Measurements from ENCODE around the gene ZNF230. TPM values are rescaled to one million over a fixed set of nuclear protein-coding genes. Genes with fewer than 3 reads are reported as not detected.

The ZNF230 gene
- 1.6 TPM for polyA plus RNA-seq (2013, experiment 1 of 2)
- polyA plus RNA-seq (2013, experiment 2 of 2) = 1.8 TPM

- H3K4ac ChIP-seq (ENCODE audit: low read depth in 1 of 2, low read length in 2 of 2) = peak within 1 kb of the TSS in 1 of 2 experiments; percentile 74
- H3K27ac ChIP-seq (ENCODE audit: low read length, poor library complexity, severe bottlenecking) = peak within 1 kb of the TSS; percentile 74
- H3K27me3 ChIP-seq (ENCODE audit: control insufficient read depth in 1 of 2, insufficient read depth in 1 of 2, low read length in 2 of 2) = no peaks in the 10 kb centered on the region
- H2BK12ac ChIP-seq (ENCODE audit: low read length in 2 of 2) = no peak within 1 kb of the TSS
- H3K18ac ChIP-seq (ENCODE audit: low read depth in 1 of 2, low read length in 2 of 2) = peak within 1 kb of the TSS; percentile 72 to 76
- H4K8ac ChIP-seq (ENCODE audit: low read length) = peak within 1 kb of the TSS; percentile 96
- peaks cover 18% of the 10 kb centered on the region for H3K79me1 ChIP-seq (replicated peaks; ENCODE audit: low read length, poor library complexity, severe bottlenecking)
- H3K14ac ChIP-seq (ENCODE audit: low read length in 2 of 2) = peak within 1 kb of the TSS in 1 of 2 experiments; percentile 84
- peaks cover 5% of the 10 kb centered on the region for H3K4me1 ChIP-seq (ENCODE audit: control insufficient read depth, insufficient read depth, low read depth, low read length)
- DNase-seq = peak; percentile 98
- peak within 1 kb of the TSS; percentile 75 to 96 for H3K4me3 ChIP-seq (ENCODE audit: insufficient read depth in 1 of 2, low read depth in 1 of 2, low read length in 2 of 2)
- H3K9me3 ChIP-seq (ENCODE audit: control insufficient read depth, low read length) = peaks cover 12% of the 10 kb centered on the region
- no peak within 1 kb of the TSS for H2BK5ac ChIP-seq (ENCODE audit: low read depth, low read length, poor library complexity, severe bottlenecking)
- peak within 1 kb of the TSS; percentile 80 for H2BK15ac ChIP-seq (ENCODE audit: low read depth, poor library complexity, severe bottlenecking)
- peak within 1 kb of the TSS; percentile 98 for H3K4me2 ChIP-seq (ENCODE audit: low read length, poor library complexity, severe bottlenecking)
- H3K36me3 ChIP-seq (ENCODE audit: control insufficient read depth in 1 of 2, insufficient read depth in 2 of 2, low read depth in 1 of 2, low read length in 2 of 2) = peaks cover 8 to 12% of the 10 kb centered on the region in 2 experiments
- H2BK120ac ChIP-seq (ENCODE audit: low read depth, low read length) = no peak within 1 kb of the TSS
- H2AFZ ChIP-seq (ENCODE audit: low read depth, low read length) = peak within 1 kb of the TSS; percentile 79
- under 1% methylated on average over 44 of the region's 48 CpGs for WGBS
- no peak within 1 kb of the TSS for H3K23ac ChIP-seq (ENCODE audit: low read length in 2 of 2)
- peak within 1 kb of the TSS; percentile 91 for H3K9ac ChIP-seq (ENCODE audit: low read length)
- peak within 1 kb of the TSS; percentile 65 for H4K91ac ChIP-seq (ENCODE audit: low read length)
- no peak within 1 kb of the TSS for H2AK5ac ChIP-seq (ENCODE audit: low read length, severe bottlenecking)
Observed at GRCh38 chr19:44002566-44003460, at the start of gene ZNF230. Gene ZNF230, plus strand, starts transcription at chr19:44002957. Its CDS starts 4,122 bp downstream, at chr19:44007079.

GRCh38 chr19:43956827-43957226 lies 45.9 kb upstream of the ZNF230 start:
- Histone ChIP-seq H2BK120ac (ENCODE audit: low read depth, low read length) (no peak overlapping the region), H3K9me3 (ENCODE audit: control insufficient read depth, low read length) (peaks cover 34% of the 10 kb centered on the region), H3K27ac (ENCODE audit: low read length, poor library complexity, severe bottlenecking) (no peak overlapping the region), H3K23ac (ENCODE audit: low read length in 2 of 2) (no peak overlapping the region), H3K14ac (ENCODE audit: low read length in 2 of 2) (no peak overlapping the region), H3K36me3 (ENCODE audit: control insufficient read depth in 1 of 2, insufficient read depth in 2 of 2, low read depth in 1 of 2, low read length in 2 of 2) (peaks cover 9 to 13% of the 10 kb centered on the region in 2 experiments), H3K9ac (ENCODE audit: low read length) (no peak overlapping the region), H3K4ac (ENCODE audit: low read depth in 1 of 2, low read length in 2 of 2) (no peak overlapping the region), H2BK15ac (ENCODE audit: low read depth, poor library complexity, severe bottlenecking) (no peak overlapping the region), H3K79me1 (replicated peaks; ENCODE audit: low read length, poor library complexity, severe bottlenecking) (peaks cover 34% of the 10 kb centered on the region), H2AFZ (ENCODE audit: low read depth, low read length) (no peak overlapping the region), H4K91ac (ENCODE audit: low read length) (no peak overlapping the region), H3K4me1 (ENCODE audit: control insufficient read depth, insufficient read depth, low read depth, low read length) (no peaks in the 10 kb centered on the region), H3K27me3 (ENCODE audit: control insufficient read depth in 1 of 2, insufficient read depth in 1 of 2, low read length in 2 of 2) (no peaks in the 10 kb centered on the region), H3K18ac (ENCODE audit: low read depth in 1 of 2, low read length in 2 of 2) (no peak overlapping the region), H2BK12ac (ENCODE audit: low read length in 2 of 2) (no peak overlapping the region), H4K8ac (ENCODE audit: low read length) (no peak overlapping the region), H2AK5ac (ENCODE audit: low read length, severe bottlenecking) (no peak overlapping the region), H2BK5ac (ENCODE audit: low read depth, low read length, poor library complexity, severe bottlenecking) (no peak overlapping the region), H3K4me3 (ENCODE audit: insufficient read depth in 1 of 2, low read depth in 1 of 2, low read length in 2 of 2) (no peak overlapping the region), H3K4me2 (ENCODE audit: low read length, poor library complexity, severe bottlenecking) (no peak overlapping the region)
- no peak for DNase-seq
- 92% methylated on average over 2 of the region's 3 CpGs for WGBS

GRCh38 chr19:43957891-43958290 lies 44.9 kb upstream of the ZNF230 start:
- Histone ChIP-seq H3K4me3 (ENCODE audit: insufficient read depth in 1 of 2, low read depth in 1 of 2, low read length in 2 of 2) (peak overlapping the region in 1 of 2 experiments; percentile 38), H4K8ac (ENCODE audit: low read length) (no peak overlapping the region), H2AFZ (ENCODE audit: low read depth, low read length) (no peak overlapping the region), H3K79me1 (replicated peaks; ENCODE audit: low read length, poor library complexity, severe bottlenecking) (peaks cover 29% of the 10 kb centered on the region), H2BK12ac (ENCODE audit: low read length in 2 of 2) (no peak overlapping the region), H3K27ac (ENCODE audit: low read length, poor library complexity, severe bottlenecking) (no peak overlapping the region), H2BK15ac (ENCODE audit: low read depth, poor library complexity, severe bottlenecking) (no peak overlapping the region), H3K9me3 (ENCODE audit: control insufficient read depth, low read length) (peaks cover 44% of the 10 kb centered on the region), H3K4me2 (ENCODE audit: low read length, poor library complexity, severe bottlenecking) (no peak overlapping the region), H3K23ac (ENCODE audit: low read length in 2 of 2) (no peak overlapping the region), H3K4ac (ENCODE audit: low read depth in 1 of 2, low read length in 2 of 2) (no peak overlapping the region), H3K36me3 (ENCODE audit: control insufficient read depth in 1 of 2, insufficient read depth in 2 of 2, low read depth in 1 of 2, low read length in 2 of 2) (peaks cover 13 to 15% of the 10 kb centered on the region in 2 experiments), H3K4me1 (ENCODE audit: control insufficient read depth, insufficient read depth, low read depth, low read length) (no peaks in the 10 kb centered on the region), H2AK5ac (ENCODE audit: low read length, severe bottlenecking) (no peak overlapping the region), H3K14ac (ENCODE audit: low read length in 2 of 2) (no peak overlapping the region), H3K9ac (ENCODE audit: low read length) (no peak overlapping the region), H2BK5ac (ENCODE audit: low read depth, low read length, poor library complexity, severe bottlenecking) (no peak overlapping the region), H2BK120ac (ENCODE audit: low read depth, low read length) (no peak overlapping the region), H3K18ac (ENCODE audit: low read depth in 1 of 2, low read length in 2 of 2) (no peak overlapping the region), H4K91ac (ENCODE audit: low read length) (no peak overlapping the region), H3K27me3 (ENCODE audit: control insufficient read depth in 1 of 2, insufficient read depth in 1 of 2, low read length in 2 of 2) (no peaks in the 10 kb centered on the region)
- WGBS = over 99% methylated on average over 3 of the region's 3 CpGs
- DNase-seq = peak; percentile 56

GRCh38 chr19:43960411-43960810 lies 42.3 kb upstream of the ZNF230 start:
- no peak overlapping the region for H2BK5ac ChIP-seq (ENCODE audit: low read depth, low read length, poor library complexity, severe bottlenecking)
- no peak for DNase-seq
- no peaks in the 10 kb centered on the region for H3K4me1 ChIP-seq (ENCODE audit: control insufficient read depth, insufficient read depth, low read depth, low read length)
- WGBS = 72% methylated on average over 4 of the region's 4 CpGs
- H3K4me3 ChIP-seq (ENCODE audit: insufficient read depth in 1 of 2, low read depth in 1 of 2, low read length in 2 of 2) = peak overlapping the region in 1 of 2 experiments; percentile 10
- no peak overlapping the region for H3K14ac ChIP-seq (ENCODE audit: low read length in 2 of 2)
- no peak overlapping the region for H2BK120ac ChIP-seq (ENCODE audit: low read depth, low read length)
- H3K4me2 ChIP-seq (ENCODE audit: low read length, poor library complexity, severe bottlenecking) = no peak overlapping the region
- H3K36me3 ChIP-seq (ENCODE audit: control insufficient read depth in 1 of 2, insufficient read depth in 2 of 2, low read depth in 1 of 2, low read length in 2 of 2) = peaks cover 11 to 38% of the 10 kb centered on the region in 2 experiments
- no peak overlapping the region for H3K23ac ChIP-seq (ENCODE audit: low read length in 2 of 2)
- no peak overlapping the region for H4K8ac ChIP-seq (ENCODE audit: low read length)
- no peak overlapping the region for H2AFZ ChIP-seq (ENCODE audit: low read depth, low read length)
- H3K4ac ChIP-seq (ENCODE audit: low read depth in 1 of 2, low read length in 2 of 2) = no peak overlapping the region
- no peak overlapping the region for H3K27ac ChIP-seq (ENCODE audit: low read length, poor library complexity, severe bottlenecking)
- H3K27me3 ChIP-seq (ENCODE audit: control insufficient read depth in 1 of 2, insufficient read depth in 1 of 2, low read length in 2 of 2) = no peaks in the 10 kb centered on the region
- H3K18ac ChIP-seq (ENCODE audit: low read depth in 1 of 2, low read length in 2 of 2) = no peak overlapping the region
- H4K91ac ChIP-seq (ENCODE audit: low read length) = no peak overlapping the region
- H2BK15ac ChIP-seq (ENCODE audit: low read depth, poor library complexity, severe bottlenecking) = no peak overlapping the region
- H2AK5ac ChIP-seq (ENCODE audit: low read length, severe bottlenecking) = no peak overlapping the region
- H3K9me3 ChIP-seq (ENCODE audit: control insufficient read depth, low read length) = peaks cover 66% of the 10 kb centered on the region
- H3K79me1 ChIP-seq (replicated peaks; ENCODE audit: low read length, poor library complexity, severe bottlenecking) = peaks cover 22% of the 10 kb centered on the region
- H3K9ac ChIP-seq (ENCODE audit: low read length) = no peak overlapping the region
- H2BK12ac ChIP-seq (ENCODE audit: low read length in 2 of 2) = no peak overlapping the region

Data from mesenchymal stem cell (in vitro differentiated cells and primary cell).